CD8-positive, alpha-beta memory T cell (primary cell): ENCODE results near the gene TMPRSS15. TPM values are rescaled to one million over a fixed set of nuclear protein-coding genes. Genes with fewer than 3 reads are reported as not detected.

Experiments
- CTCF ChIA-PET: fragments of 350-600 bp; sonication (Branson Sonifier 250); formaldehyde crosslinking; loops from one replicate; lab custom pipeline; 2021; ENCODE audit warnings: antibody characterized with exemption; lab: Charles Lee
- POLR2A ChIA-PET: fragments of 350-600 bp; sonication (Branson Sonifier 250); formaldehyde crosslinking; loops from one replicate; lab custom pipeline; 2021; ENCODE audit warnings: antibody characterized with exemption; lab: Charles Lee
- DNase-seq, 5 donors: peaks; one replicate each; pipeline versions ENCODE4 v3.0.0 to v3.0.0-alpha.2; 2020 to 2022; ENCODE audit warnings: mixed read lengths in 1 of 5
- H3K27ac ChIP-seq: one replicate; pipeline ENCODE4 v1.7.0; 2013; ENCODE audit warnings: low read depth, mild to moderate bottlenecking, low read length, moderate library complexity
- H3K27me3 ChIP-seq: 2 replicates; pipeline ENCODE4 v1.7.0; 2013; ENCODE audit warnings: low read length, mild to moderate bottlenecking; ENCODE audit not compliant: insufficient read depth, poor library complexity, severe bottlenecking
- H3K36me3 ChIP-seq: 2 replicates; pipeline ENCODE4 v1.7.0; 2013; ENCODE audit warnings: mild to moderate bottlenecking, low read length, moderate library complexity; ENCODE audit not compliant: insufficient read depth
- H3K4me1 ChIP-seq: 2 replicates; pipeline ENCODE4 v1.7.0; 2013; ENCODE audit warnings: mild to moderate bottlenecking, low read length, moderate library complexity; ENCODE audit not compliant: insufficient read depth
- H3K4me3 ChIP-seq: 2 replicates; pipeline ENCODE4 v1.7.0; 2013; ENCODE audit warnings: mild to moderate bottlenecking, low read length
- H3K9me3 ChIP-seq: 2 replicates; pipeline ENCODE4 v1.7.0; 2013; ENCODE audit warnings: mild to moderate bottlenecking, low read length
- H3K27ac Mint-ChIP-seq, 8 donors: one replicate each; pipeline ENCODE4 v1.8.0; 2020 to 2021; ENCODE audit warnings: mixed read lengths in 8 of 8, mild to moderate bottlenecking in 6 of 8, inconsistent platforms in 3 of 8, moderate library complexity in 3 of 8
- H3K27me3 Mint-ChIP-seq, 2 donors: one replicate each; pipeline ENCODE4 v1.8.0; 2020 to 2021; ENCODE audit warnings: mixed read lengths in 2 of 2, mild to moderate bottlenecking in 1 of 2, moderate library complexity in 1 of 2
- H3K36me3 Mint-ChIP-seq, 3 donors: one replicate each; pipeline ENCODE4 v1.8.0; 2020 to 2021; ENCODE audit warnings: mixed read lengths in 3 of 3, inconsistent platforms in 1 of 3, mild to moderate bottlenecking in 1 of 3
- H3K4me1 Mint-ChIP-seq, 3 donors: one replicate each; pipeline ENCODE4 v1.8.0; 2020 to 2021; ENCODE audit warnings: mixed read lengths in 3 of 3, inconsistent platforms in 1 of 3, mild to moderate bottlenecking in 1 of 3
- H3K4me3 Mint-ChIP-seq, 7 donors: one replicate each; pipeline ENCODE4 v1.8.0; 2020 to 2021; ENCODE audit warnings: mixed read lengths in 7 of 7, mild to moderate bottlenecking in 6 of 7, moderate library complexity in 4 of 7, inconsistent platforms in 2 of 7
- H3K9me3 Mint-ChIP-seq, 5 donors: one replicate each; pipeline ENCODE4 v1.8.0; 2020 to 2022; ENCODE audit warnings: mixed read lengths in 5 of 5, mild to moderate bottlenecking in 3 of 5, moderate library complexity in 2 of 5, inconsistent platforms in 1 of 5
- polyA plus RNA-seq: library from polyadenylated mRNA; unstranded; fragments of 300-500 nt; fragmentation: Illumina TruSeq; gene quantifications from one replicate; pipeline ENCODE4 v1.2.3, GENCODE V29; 2021
- total RNA-seq, 2 experiments: library from RNA; stranded (reverse); gene quantifications; one replicate each; pipeline ENCODE4 v1.2.3, GENCODE V29; 2021

The TMPRSS15 gene
- total and polyA plus RNA-seq, 3 experiments from 2014 or later = not detected

DNA sequence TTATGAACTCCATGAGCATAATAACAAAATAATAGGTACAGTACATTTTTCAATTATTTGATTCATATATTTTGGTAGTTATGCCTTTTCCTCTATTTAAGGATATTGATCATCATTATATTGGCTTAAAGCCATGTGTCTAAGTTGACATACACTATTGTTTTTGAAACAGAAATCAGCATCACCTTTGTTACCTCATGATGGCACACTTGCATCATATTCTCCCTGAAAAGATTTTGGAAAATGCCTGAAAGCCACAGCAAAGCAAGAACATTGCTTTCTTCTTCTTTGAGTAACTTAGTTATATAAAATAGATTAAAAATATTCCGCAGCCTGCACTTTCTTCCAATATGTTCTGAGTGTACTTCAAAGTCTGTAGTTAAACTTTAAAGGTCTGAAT is 33.3 kb downstream of the TMPRSS15 start:
- no peak overlapping the region for H3K4me3 ChIP-seq
- Mint-ChIP-seq H3K27me3 (no peaks in the 10 kb centered on the region), H3K9me3 (peaks cover 0 to 6% (median 0%) of the 10 kb centered on the region in 5 donors), H3K27ac (no peak overlapping the region), H3K36me3 (no peaks in the 10 kb centered on the region), H3K4me3 (no peak overlapping the region), H3K4me1 (no peaks in the 10 kb centered on the region)
- ChIA-PET CTCF (no interaction called here), POLR2A (no interaction called here)
- H3K27ac ChIP-seq = no peak overlapping the region
- H3K36me3 ChIP-seq = no peaks in the 10 kb centered on the region
- no peak for DNase-seq
- no peaks in the 10 kb centered on the region for H3K4me1 ChIP-seq
- H3K9me3 ChIP-seq = no peaks in the 10 kb centered on the region
- no peaks in the 10 kb centered on the region for H3K27me3 ChIP-seq

DNA sequence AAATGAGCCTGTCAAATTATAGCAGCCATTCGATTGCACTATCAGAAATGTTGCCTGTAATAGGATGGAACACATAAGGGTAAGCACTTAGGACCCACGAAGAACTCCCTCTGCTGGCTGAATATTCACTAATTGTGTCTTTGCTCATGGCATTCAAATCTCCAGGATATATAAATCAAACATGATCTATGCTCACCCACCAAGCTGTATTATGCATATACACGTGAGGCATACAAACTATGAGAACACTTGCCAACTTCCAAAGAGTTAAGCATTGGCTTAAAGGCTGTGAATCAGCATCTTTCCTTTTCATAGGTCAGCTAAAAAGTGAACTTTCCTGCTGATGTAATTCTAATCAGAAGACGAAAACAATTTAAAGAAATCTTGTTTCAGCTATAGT is 34.5 kb downstream of the TMPRSS15 start:
- Histone ChIP-seq H3K27ac (no peak overlapping the region), H3K4me3 (no peak overlapping the region), H3K27me3 (no peaks in the 10 kb centered on the region), H3K36me3 (no peaks in the 10 kb centered on the region), H3K9me3 (no peaks in the 10 kb centered on the region), H3K4me1 (no peaks in the 10 kb centered on the region)
- Mint-ChIP-seq H3K27me3 (no peaks in the 10 kb centered on the region), H3K4me3 (no peak overlapping the region), H3K27ac (no peak overlapping the region), H3K4me1 (no peaks in the 10 kb centered on the region), H3K9me3 (peaks cover 0 to 6% (median 2%) of the 10 kb centered on the region in 5 donors), H3K36me3 (no peaks in the 10 kb centered on the region)
- ChIA-PET CTCF (no interaction called here), POLR2A (no interaction called here)
- DNase-seq = no peak

DNA sequence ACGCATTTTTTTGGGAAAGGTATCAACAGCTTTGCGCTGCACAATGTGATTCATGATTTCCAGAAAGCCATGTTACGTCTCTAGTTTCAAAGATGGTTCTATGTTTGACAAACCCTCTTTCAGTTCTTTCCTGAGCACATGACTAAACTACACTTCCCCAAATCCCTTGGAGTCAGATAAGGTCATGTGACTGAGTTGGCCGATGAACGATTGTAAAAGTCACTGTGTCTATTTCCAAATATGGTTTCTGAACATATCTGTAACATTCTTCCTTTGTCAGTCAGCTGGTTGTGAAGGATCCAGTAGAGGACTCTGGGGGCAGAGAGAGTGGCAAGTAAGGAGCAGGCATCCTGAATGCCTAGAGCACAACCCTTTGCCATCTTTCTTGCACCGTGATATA is 35.4 kb downstream of the TMPRSS15 start:
- no peak overlapping the region for H3K27ac Mint-ChIP-seq
- DNase-seq = no peak
- Histone ChIP-seq H3K27me3 (no peaks in the 10 kb centered on the region), H3K9me3 (no peaks in the 10 kb centered on the region), H3K4me3 (no peak overlapping the region), H3K27ac (no peak overlapping the region), H3K36me3 (no peaks in the 10 kb centered on the region), H3K4me1 (no peaks in the 10 kb centered on the region)
- ChIA-PET POLR2A (no interaction called here), CTCF (no interaction called here)
- H3K9me3 Mint-ChIP-seq = peaks cover 0 to 6% (median 2%) of the 10 kb centered on the region in 5 donors
- no peaks in the 10 kb centered on the region for H3K36me3 Mint-ChIP-seq
- H3K27me3 Mint-ChIP-seq = no peaks in the 10 kb centered on the region
- no peak overlapping the region for H3K4me3 Mint-ChIP-seq
- no peaks in the 10 kb centered on the region for H3K4me1 Mint-ChIP-seq

DNA sequence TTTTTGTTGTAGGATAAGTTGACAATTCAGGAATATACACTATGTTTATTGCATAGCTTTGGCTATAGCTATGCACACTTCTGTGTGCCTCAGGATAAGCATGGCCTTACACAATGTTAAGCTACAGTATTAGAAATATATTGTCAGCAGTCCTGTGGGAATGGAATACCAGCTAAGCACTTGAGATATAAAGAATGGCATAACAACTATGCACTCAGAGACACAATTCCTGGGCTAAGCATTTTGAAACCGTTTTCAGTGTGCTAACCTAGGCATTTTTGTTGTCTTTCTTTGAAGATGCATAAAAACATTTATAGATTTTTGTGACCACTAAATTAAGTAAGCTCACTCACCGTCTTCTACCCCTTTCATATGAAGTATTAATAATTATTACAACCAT is 46.8 kb downstream of the TMPRSS15 start:
- Histone ChIP-seq H3K4me3 (no peak overlapping the region), H3K9me3 (no peaks in the 10 kb centered on the region), H3K27me3 (no peaks in the 10 kb centered on the region), H3K4me1 (no peaks in the 10 kb centered on the region), H3K36me3 (no peaks in the 10 kb centered on the region), H3K27ac (no peak overlapping the region)
- Mint-ChIP-seq H3K27me3 (peaks cover 0 to 2% of the 10 kb centered on the region in 2 donors), H3K36me3 (no peaks in the 10 kb centered on the region), H3K27ac (no peak overlapping the region), H3K4me3 (no peak overlapping the region), H3K4me1 (no peaks in the 10 kb centered on the region), H3K9me3 (peaks cover 0 to 11% (median 0%) of the 10 kb centered on the region in 5 donors)
- no peak for DNase-seq
- ChIA-PET POLR2A (no interaction called here), CTCF (no interaction called here)

DNA sequence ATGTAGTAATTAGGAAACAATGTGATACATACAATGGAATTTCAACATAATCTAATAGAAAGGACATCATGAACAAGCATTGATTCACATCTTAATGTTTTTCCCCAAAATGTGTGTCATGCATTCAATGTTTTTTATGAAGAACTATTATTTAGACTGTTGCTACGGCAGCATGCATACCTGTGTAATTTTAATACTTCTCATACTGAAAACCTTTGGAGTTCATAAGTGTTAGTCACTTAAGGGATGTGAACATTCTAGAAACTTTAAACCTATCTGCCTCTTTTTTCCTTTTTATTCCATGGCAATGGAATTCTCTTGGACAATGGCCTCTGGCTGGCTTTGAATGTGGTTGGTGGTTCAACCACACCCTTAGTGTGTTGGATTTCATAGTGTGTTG is 48.6 kb downstream of the TMPRSS15 start:
- ChIA-PET CTCF (no interaction called here), POLR2A (no interaction called here)
- Mint-ChIP-seq H3K27ac (no peak overlapping the region), H3K27me3 (no peaks in the 10 kb centered on the region), H3K36me3 (no peaks in the 10 kb centered on the region), H3K4me3 (no peak overlapping the region), H3K4me1 (no peaks in the 10 kb centered on the region), H3K9me3 (peaks cover 0 to 2% (median 0%) of the 10 kb centered on the region in 5 donors)
- Histone ChIP-seq H3K27me3 (no peaks in the 10 kb centered on the region), H3K4me3 (no peak overlapping the region), H3K4me1 (no peaks in the 10 kb centered on the region), H3K9me3 (no peaks in the 10 kb centered on the region), H3K36me3 (no peaks in the 10 kb centered on the region), H3K27ac (no peak overlapping the region)
- no peak for DNase-seq

DNA sequence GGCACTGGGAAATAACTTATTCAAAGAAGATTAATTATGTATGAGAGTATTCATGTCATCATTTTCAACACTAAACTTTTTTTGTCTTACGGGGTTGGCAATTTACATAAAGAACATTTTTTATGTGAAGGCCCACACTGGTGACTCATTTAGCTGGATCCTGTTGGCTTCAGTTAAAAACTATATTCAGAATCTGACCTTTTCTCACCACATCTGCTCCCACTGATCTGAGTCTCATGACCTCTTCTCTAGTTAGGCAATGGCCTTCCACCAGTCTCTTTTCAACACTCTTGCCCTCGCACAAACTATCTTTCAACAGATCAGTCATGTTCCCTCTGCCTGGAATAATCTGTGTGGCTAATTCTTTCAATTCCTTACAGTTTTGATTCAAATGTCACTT is 53.4 kb downstream of the TMPRSS15 start:
- Mint-ChIP-seq H3K27ac (no peak overlapping the region), H3K36me3 (no peaks in the 10 kb centered on the region), H3K4me3 (no peak overlapping the region), H3K27me3 (no peaks in the 10 kb centered on the region), H3K9me3 (peaks cover 0 to under 1% (median 0%) of the 10 kb centered on the region in 5 donors), H3K4me1 (no peaks in the 10 kb centered on the region)
- CTCF ChIA-PET = no interaction called here
- no peaks in the 10 kb centered on the region for H3K4me1 ChIP-seq
- H3K4me3 ChIP-seq = no peak overlapping the region
- no peaks in the 10 kb centered on the region for H3K9me3 ChIP-seq
- POLR2A ChIA-PET = no interaction called here
- DNase-seq = no peak
- H3K27me3 ChIP-seq = no peaks in the 10 kb centered on the region
- no peaks in the 10 kb centered on the region for H3K36me3 ChIP-seq
- no peak overlapping the region for H3K27ac ChIP-seq

DNA sequence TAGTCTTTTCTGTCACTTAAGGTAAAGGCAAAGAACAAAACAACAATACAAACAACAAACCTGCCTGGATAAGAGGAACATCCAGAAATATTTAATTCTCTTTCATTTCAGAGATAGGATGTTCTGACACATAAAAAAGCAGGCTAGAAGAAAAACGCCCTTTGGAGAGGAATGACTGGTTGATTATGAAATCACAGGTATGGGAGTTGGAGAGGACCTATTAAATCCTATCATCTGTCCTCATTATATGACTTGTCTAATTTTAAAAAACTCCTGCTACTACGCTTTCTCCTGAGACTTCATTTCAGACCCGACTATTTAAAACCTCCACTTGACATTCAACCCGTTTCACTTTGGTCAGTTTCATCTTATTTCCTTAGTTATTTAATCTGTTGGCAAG is 54.1 kb downstream of the TMPRSS15 start:
- H3K27me3 Mint-ChIP-seq = no peaks in the 10 kb centered on the region

DNA sequence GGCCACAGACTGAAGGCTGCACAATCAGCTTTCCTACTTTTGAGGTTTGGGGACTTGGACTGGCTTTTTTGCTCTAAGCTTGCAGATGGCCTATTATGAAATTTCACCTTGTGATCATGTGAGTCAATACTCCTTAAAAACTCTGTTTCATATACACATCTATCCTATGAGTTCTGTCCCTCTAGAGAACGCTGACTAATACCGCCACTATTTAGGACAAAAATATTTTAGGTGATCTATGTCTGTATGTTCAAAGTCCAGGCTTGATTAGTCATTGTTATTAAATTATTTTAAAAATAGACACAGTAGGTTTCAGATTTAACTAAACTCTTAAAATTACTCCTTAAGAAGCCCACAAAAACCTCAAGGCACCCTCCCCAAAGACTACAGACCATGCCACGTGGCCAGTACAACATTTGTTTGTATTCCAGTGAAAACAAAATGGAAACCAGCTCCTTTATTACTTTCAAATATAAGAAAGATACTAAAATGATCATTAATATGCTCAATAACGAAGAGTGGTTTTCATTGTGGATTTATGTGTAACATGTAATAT is 63.1 kb downstream of the TMPRSS15 start:
- Mint-ChIP-seq H3K27me3 (peaks cover 0 to 1% of the 10 kb centered on the region in 2 donors), H3K4me3 (no peak overlapping the region), H3K36me3 (no peaks in the 10 kb centered on the region), H3K27ac (no peak overlapping the region), H3K9me3 (peaks cover 0 to 5% (median 0%) of the 10 kb centered on the region in 5 donors), H3K4me1 (no peaks in the 10 kb centered on the region)
- Histone ChIP-seq H3K9me3 (no peaks in the 10 kb centered on the region), H3K27ac (no peak overlapping the region), H3K4me3 (no peak overlapping the region), H3K4me1 (no peaks in the 10 kb centered on the region), H3K27me3 (no peaks in the 10 kb centered on the region), H3K36me3 (no peaks in the 10 kb centered on the region)
- DNase-seq = no peak
- POLR2A ChIA-PET = no interaction called here
- CTCF ChIA-PET = no interaction called here

More for the DNA sequence above, 54.1 kb downstream of the TMPRSS15 start:
- peaks cover 0 to 2% (median 0%) of the 10 kb centered on the region in 5 donors for H3K9me3 Mint-ChIP-seq
- H3K4me1 Mint-ChIP-seq = no peaks in the 10 kb centered on the region
- H3K27ac Mint-ChIP-seq = no peak overlapping the region
- no peaks in the 10 kb centered on the region for H3K36me3 ChIP-seq
- no peak overlapping the region for H3K4me3 Mint-ChIP-seq
- no peak overlapping the region for H3K4me3 ChIP-seq
- H3K27ac ChIP-seq = no peak overlapping the region
- CTCF ChIA-PET = no interaction called here
- DNase-seq = no peak
- no peaks in the 10 kb centered on the region for H3K27me3 ChIP-seq
- no peaks in the 10 kb centered on the region for H3K36me3 Mint-ChIP-seq
- POLR2A ChIA-PET = no interaction called here
- H3K4me1 ChIP-seq = no peaks in the 10 kb centered on the region
- H3K9me3 ChIP-seq = no peaks in the 10 kb centered on the region
